NT2/D1 (cell line): ENCODE results near the gene GATA3.

Experiments
- SUZ12 ChIP-seq: IDR thresholded peaks from 2 replicates; pipeline ENCODE4 v1.6.1; 2011; ENCODE audit not compliant: insufficient read length, insufficient read depth; ENCODE audit errors: extremely low read depth
- YY1 ChIP-seq: IDR thresholded peaks from 2 replicates; pipeline ENCODE4 v1.6.1; 2011; ENCODE audit not compliant: insufficient read length, insufficient read depth
- ZNF274 ChIP-seq: IDR thresholded peaks from 2 replicates; pipeline ENCODE4 v1.6.1; 2011; ENCODE audit warnings: mild to moderate bottlenecking, low read depth, low read length

GRCh38 chr10:8070440-8070839 lies 16.0 kb downstream of the GATA3 start:
- TF ChIP-seq ZNF274 (no peak), SUZ12 (no peak), YY1 (no peak)
